HepG2 (cell line): ENCODE data around the gene NPBWR2. TPM values are rescaled to one million over a fixed set of nuclear protein-coding genes. Genes with fewer than 3 reads are reported as not detected.

Experiments
- EEA1 ChIP-seq: sonication (generic); formaldehyde crosslinking; IDR thresholded peaks from 2 replicates; pipeline ENCODE4 v1.5.1; 2020; ENCODE audit warnings: mild to moderate bottlenecking, missing genetic modification reagents, borderline replicate concordance
- FOXJ3 ChIP-seq: sonication (generic); formaldehyde crosslinking; IDR thresholded peaks from 2 replicates; pipeline ENCODE4 v1.4.0; 2020; ENCODE audit warnings: missing genetic modification reagents, mild to moderate bottlenecking, borderline replicate concordance
- IRF2 ChIP-seq: IDR thresholded peaks from 2 replicates; pipeline ENCODE4 v1.6.1; 2018; ENCODE audit warnings: missing genetic modification reagents, missing compliant biosample characterization
- MED1 ChIP-seq: sonication (generic); formaldehyde crosslinking; IDR thresholded peaks from 2 replicates; pipeline ENCODE4 v1.4.0; 2020; ENCODE audit warnings: missing genetic modification reagents
- REXO4 ChIP-seq: sonication (generic); formaldehyde crosslinking; IDR thresholded peaks from 2 replicates; pipeline ENCODE4 v1.8.0; 2022; ENCODE audit warnings: missing genetic modification reagents, mild to moderate bottlenecking, borderline replicate concordance
- SETDB1 ChIP-seq: sonication (generic); formaldehyde crosslinking; IDR thresholded peaks from 2 replicates; pipeline ENCODE4 v1.5.1; 2020; ENCODE audit warnings: missing genetic modification reagents, mild to moderate bottlenecking, borderline replicate concordance
- SIN3A ChIP-seq: IDR thresholded peaks from 2 replicates; pipeline ENCODE4 v1.6.1; 2011; ENCODE audit warnings: low read depth, mild to moderate bottlenecking, control low read depth, low read length, borderline replicate concordance
- SKI ChIP-seq: fragments of 450-650 bp; IDR thresholded peaks from one replicate; pipeline ENCODE4 v1.6.1; 2018; ENCODE audit warnings: mild to moderate bottlenecking; ENCODE audit not compliant: partially characterized antibody
- ZNF138 ChIP-seq: sonication (generic); formaldehyde crosslinking; IDR thresholded peaks from 2 replicates; pipeline ENCODE4 v1.5.0; 2020; ENCODE audit warnings: mild to moderate bottlenecking, low read depth, missing genetic modification reagents
- ZNF232 ChIP-seq: sonication (generic); formaldehyde crosslinking; IDR thresholded peaks from 2 replicates; pipeline ENCODE4 v1.4.0; 2020; ENCODE audit warnings: missing genetic modification reagents, borderline replicate concordance
- ZNF619 ChIP-seq: sonication (generic); formaldehyde crosslinking; IDR thresholded peaks from 2 replicates; pipeline ENCODE4 v1.4.0; 2020; ENCODE audit warnings: mild to moderate bottlenecking, missing genetic modification reagents
- ZNF775 ChIP-seq: sonication (generic); formaldehyde crosslinking; IDR thresholded peaks from 2 replicates; pipeline ENCODE4 v1.4.0; 2020; ENCODE audit warnings: missing genetic modification reagents, mild to moderate bottlenecking, moderate library complexity, borderline replicate concordance
- polyA plus RNA-seq, 8 experiments: library from polyadenylated mRNA; depleted of rRNA in 3 of 8; stranded (reverse) in 7 of 8; unstranded in 1 of 8; fragments of >200 nt; fragmentation: Illumina TruSeq in 4 of 8; extraction: Trizol in 4 of 8; gene quantifications; 2 replicates each; pipeline versions ENCODE4 v1.2.1 to v1.2.3, GENCODE V29; 2011 to 2016; ENCODE audit warnings: low read depth in 4 of 8, missing spikeins in 1 of 8, mixed read lengths in 1 of 8; ENCODE audit not compliant: insufficient read depth in 1 of 8
- total RNA-seq, 5 experiments: library from RNA; depleted of rRNA; stranded (reverse); fragments of >200 nt; fragmentation: Illumina TruSeq; extraction: Trizol; gene quantifications; 2 replicates each; pipeline ENCODE4 v1.2.3, GENCODE V29; 2016; ENCODE audit warnings: low read depth in 1 of 5
- TF ChIP-seq, protein P1 (sequence below): sonication (generic); formaldehyde crosslinking; IDR thresholded peaks from 2 replicates; pipeline ENCODE4 v1.5.1; 2020; ENCODE audit warnings: mild to moderate bottlenecking, missing genetic modification reagents, moderate library complexity
- TF ChIP-seq, protein P2 (sequence below): IDR thresholded peaks from 2 replicates; pipeline ENCODE4 v1.6.1; 2018; ENCODE audit warnings: missing genetic modification reagents, mild to moderate bottlenecking, missing compliant biosample characterization
- TF ChIP-seq, protein P3 (sequence below): sonication (generic); formaldehyde crosslinking; IDR thresholded peaks from 2 replicates; pipeline ENCODE4 v1.4.0; 2020; ENCODE audit warnings: mild to moderate bottlenecking, missing genetic modification reagents

Gene NPBWR2
- total and polyA plus RNA-seq, 2 of the 13 experiments (the other 11 are each of a cell fraction or from before 2014, with no cell fraction given), result not detected

- TF ChIP-seq, protein P1, sequence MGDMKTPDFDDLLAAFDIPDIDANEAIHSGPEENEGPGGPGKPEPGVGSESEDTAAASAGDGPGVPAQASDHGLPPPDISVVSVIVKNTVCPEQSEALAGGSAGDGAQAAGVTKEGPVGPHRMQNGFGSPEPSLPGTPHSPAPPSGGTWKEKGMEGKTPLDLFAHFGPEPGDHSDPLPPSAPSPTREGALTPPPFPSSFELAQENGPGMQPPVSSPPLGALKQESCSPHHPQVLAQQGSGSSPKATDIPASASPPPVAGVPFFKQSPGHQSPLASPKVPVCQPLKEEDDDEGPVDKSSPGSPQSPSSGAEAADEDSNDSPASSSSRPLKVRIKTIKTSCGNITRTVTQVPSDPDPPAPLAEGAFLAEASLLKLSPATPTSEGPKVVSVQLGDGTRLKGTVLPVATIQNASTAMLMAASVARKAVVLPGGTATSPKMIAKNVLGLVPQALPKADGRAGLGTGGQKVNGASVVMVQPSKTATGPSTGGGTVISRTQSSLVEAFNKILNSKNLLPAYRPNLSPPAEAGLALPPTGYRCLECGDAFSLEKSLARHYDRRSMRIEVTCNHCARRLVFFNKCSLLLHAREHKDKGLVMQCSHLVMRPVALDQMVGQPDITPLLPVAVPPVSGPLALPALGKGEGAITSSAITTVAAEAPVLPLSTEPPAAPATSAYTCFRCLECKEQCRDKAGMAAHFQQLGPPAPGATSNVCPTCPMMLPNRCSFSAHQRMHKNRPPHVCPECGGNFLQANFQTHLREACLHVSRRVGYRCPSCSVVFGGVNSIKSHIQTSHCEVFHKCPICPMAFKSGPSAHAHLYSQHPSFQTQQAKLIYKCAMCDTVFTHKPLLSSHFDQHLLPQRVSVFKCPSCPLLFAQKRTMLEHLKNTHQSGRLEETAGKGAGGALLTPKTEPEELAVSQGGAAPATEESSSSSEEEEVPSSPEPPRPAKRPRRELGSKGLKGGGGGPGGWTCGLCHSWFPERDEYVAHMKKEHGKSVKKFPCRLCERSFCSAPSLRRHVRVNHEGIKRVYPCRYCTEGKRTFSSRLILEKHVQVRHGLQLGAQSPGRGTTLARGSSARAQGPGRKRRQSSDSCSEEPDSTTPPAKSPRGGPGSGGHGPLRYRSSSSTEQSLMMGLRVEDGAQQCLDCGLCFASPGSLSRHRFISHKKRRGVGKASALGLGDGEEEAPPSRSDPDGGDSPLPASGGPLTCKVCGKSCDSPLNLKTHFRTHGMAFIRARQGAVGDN (CRISPR knock-in tag), result peak; percentile 71
- TF ChIP-seq SKI (peak; percentile 23), ZNF232 (peak; percentile 88; the same call in 1 of the 2 replicates), EEA1 (CRISPR knock-in tag) (0 out of 2 replicates have a peak, but pooled peaks have one; percentile 8), MED1 (CRISPR knock-in tag) (peak; percentile 81), ZNF138 (no peak), ZNF619 (CRISPR knock-in tag) (no peak), SIN3A (peak; percentile 91), SETDB1 (CRISPR knock-in tag) (no peak), IRF2 (CRISPR knock-in tag) (peak; percentile 81), REXO4 (CRISPR knock-in tag) (no peak), FOXJ3 (CRISPR knock-in tag) (peak; percentile 75), ZNF775 (CRISPR knock-in tag) (0 out of 2 replicates have a peak, but pooled peaks have one; percentile 54)
- TF ChIP-seq, protein P2, sequence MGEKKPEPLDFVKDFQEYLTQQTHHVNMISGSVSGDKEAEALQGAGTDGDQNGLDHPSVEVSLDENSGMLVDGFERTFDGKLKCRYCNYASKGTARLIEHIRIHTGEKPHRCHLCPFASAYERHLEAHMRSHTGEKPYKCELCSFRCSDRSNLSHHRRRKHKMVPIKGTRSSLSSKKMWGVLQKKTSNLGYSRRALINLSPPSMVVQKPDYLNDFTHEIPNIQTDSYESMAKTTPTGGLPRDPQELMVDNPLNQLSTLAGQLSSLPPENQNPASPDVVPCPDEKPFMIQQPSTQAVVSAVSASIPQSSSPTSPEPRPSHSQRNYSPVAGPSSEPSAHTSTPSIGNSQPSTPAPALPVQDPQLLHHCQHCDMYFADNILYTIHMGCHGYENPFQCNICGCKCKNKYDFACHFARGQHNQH (CRISPR knock-in tag), result peak; percentile 90
- TF ChIP-seq, protein P3, sequence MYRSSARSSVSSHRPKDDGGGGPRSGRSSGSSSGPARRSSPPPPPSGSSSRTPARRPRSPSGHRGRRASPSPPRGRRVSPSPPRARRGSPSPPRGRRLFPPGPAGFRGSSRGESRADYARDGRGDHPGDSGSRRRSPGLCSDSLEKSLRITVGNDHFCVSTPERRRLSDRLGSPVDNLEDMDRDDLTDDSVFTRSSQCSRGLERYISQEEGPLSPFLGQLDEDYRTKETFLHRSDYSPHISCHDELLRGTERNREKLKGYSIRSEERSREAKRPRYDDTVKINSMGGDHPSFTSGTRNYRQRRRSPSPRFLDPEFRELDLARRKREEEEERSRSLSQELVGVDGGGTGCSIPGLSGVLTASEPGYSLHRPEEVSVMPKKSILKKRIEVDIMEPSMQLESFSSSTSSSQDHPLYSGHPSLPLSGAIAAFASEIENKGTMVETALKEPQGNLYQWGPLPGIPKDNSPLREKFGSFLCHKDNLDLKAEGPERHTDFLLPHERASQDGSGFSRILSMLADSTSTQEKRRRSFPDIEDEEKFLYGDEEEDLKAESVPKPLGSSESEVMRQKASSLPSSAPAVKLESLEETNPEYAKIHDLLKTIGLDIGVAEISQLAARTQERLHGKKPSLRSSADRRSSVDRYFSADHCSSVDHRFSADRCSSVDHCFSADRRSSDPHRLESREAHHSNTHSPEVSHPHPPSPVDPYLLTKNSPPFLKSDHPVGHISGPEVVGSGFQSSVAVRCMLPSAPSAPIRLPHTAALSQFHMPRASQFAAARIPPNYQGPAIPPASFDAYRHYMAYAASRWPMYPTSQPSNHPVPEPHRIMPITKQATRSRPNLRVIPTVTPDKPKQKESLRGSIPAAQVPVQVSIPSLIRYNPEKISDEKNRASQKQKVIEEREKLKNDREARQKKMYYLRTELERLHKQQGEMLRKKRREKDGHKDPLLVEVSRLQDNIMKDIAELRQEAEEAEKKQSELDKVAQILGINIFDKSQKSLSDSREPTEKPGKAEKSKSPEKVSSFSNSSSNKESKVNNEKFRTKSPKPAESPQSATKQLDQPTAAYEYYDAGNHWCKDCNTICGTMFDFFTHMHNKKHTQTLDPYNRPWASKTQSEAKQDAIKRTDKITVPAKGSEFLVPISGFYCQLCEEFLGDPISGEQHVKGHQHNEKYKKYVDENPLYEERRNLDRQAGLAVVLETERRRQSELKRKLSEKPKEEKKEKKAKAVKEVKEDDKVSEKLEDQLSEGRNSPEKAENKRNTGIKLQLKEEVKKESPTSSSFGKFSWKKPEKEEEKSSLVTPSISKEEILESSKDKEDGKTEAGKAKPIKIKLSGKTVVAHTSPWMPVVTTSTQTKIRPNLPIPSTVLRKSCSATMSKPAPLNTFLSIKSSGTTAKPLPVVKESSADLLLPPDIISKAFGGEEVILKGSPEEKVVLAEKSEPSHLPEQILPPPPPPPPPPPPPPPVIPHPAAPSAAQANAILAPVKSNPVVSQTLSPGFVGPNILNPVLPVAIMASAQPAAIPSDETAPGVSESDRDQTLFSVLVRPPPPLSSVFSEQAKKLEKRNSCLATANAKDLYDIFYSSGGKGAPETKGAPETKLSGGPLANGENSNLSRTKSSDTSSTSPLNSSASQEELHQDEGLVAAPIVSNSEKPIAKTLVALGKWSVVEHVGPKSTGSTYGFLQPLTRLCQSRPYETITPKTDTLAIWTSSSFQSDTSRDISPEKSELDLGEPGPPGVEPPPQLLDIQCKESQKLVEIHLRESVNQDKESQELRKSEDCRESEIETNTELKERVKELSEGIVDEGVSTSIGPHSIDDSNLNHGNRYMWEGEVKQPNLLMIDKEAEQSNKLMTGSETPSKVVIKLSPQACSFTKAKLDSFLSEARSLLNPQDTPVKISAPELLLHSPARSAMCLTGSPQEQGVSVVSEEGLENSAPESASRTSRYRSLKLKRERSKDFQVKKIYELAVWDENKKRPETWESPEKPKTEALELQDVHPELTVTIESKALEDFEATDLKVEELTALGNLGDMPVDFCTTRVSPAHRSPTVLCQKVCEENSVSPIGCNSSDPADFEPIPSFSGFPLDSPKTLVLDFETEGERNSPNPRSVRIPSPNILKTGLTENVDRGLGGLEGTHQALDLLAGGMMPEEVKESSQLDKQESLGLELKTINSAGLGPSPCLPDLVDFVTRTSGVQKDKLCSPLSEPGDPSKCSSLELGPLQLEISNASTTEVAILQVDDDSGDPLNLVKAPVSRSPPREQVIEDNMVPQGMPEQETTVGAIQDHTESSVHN (CRISPR knock-in tag), result 0 out of 2 replicates have a peak, but pooled peaks have one; percentile 72
Measured at GRCh38 chr20:64053841-64054661, 53.3 kb downstream of the NPBWR2 start (continued).
